GM20431 (cell line): ENCODE measurements around the gene POLR2J3.
"Not testable (repeated sequence)": the region's sequence is repeated elsewhere in the genome, so short reads cannot be mapped to it uniquely, and the experiment has no call there.

Experiments used
- in situ Hi-C: fragments of 300-500 bp; cut with MseI, MboI; formaldehyde crosslinking; loops from one replicate; pipeline ENCODE4 v1.15.0; 2020; ENCODE audit warnings: low sequenced_read_pairs; ENCODE audit not compliant: unreplicated experiment

POLR2J3 gene

DNA sequence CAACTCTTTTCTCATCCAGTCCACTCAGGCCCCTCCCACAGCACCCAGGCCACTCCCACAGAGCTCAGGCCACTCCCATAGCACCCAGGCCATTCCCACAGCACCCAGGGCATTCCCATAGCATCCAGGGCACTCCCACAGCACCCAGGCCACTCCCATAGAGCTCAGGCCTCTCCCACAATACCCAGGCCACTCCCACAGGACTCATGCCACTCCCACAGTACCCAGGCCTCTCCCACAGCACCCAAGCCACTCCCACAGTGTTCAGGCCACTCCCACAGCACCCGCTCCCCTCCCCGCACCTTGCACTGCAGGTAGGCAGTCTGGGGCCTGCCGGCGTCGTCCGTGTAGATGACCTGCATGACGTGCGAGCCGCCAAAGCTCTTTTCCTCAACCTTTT, 17.5 kb upstream of the POLR2J3 start:
- in situ Hi-C loops = not testable (repeated sequence)

DNA sequence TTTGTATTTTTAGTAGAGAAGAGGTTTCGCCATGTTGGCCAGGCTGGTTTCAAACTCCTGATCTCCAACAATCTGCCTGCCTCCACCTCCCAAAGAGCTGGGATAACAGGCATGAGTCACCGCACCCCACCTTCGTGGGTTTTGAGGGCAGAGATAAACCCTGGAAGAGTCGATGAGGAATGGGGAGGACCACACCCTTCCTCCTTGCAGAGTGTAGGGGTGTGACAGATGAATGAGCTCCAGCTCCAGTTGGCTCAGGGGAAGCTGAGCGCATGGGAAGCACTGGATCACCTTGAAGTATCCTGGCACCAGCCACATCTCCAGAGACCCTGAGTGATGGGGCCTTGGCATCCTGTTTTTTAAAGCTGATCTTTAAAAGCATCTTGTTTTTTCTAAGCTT, 11.1 kb upstream of the POLR2J3 start:
- in situ Hi-C loops = not testable (repeated sequence)

- in situ Hi-C loops = not testable (repeated sequence)
Observed at GRCh38 chr7:102581722-102582121, 9.3 kb upstream of the POLR2J3 start.

DNA sequence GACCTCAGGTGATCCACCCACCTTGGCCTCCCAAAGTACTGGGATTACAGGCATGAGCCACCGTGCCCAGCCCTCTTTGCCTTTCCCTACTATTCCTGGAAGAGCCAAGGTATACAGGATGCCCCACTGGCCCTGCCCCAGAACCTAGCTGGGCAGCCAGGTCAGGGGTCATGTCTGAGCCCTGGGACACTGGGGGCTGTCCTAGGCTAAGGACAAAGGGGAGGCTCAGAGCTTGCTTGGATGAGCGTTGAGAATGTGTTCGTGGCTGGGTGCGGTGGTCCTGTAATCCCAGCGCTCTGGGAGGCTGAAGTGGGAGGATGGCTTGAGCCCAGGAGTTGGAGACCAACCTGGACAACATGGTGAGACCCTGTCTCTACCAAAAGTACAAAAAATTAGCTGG, 6.1 kb upstream of the POLR2J3 start:
- in situ Hi-C loops = not testable (repeated sequence)

DNA sequence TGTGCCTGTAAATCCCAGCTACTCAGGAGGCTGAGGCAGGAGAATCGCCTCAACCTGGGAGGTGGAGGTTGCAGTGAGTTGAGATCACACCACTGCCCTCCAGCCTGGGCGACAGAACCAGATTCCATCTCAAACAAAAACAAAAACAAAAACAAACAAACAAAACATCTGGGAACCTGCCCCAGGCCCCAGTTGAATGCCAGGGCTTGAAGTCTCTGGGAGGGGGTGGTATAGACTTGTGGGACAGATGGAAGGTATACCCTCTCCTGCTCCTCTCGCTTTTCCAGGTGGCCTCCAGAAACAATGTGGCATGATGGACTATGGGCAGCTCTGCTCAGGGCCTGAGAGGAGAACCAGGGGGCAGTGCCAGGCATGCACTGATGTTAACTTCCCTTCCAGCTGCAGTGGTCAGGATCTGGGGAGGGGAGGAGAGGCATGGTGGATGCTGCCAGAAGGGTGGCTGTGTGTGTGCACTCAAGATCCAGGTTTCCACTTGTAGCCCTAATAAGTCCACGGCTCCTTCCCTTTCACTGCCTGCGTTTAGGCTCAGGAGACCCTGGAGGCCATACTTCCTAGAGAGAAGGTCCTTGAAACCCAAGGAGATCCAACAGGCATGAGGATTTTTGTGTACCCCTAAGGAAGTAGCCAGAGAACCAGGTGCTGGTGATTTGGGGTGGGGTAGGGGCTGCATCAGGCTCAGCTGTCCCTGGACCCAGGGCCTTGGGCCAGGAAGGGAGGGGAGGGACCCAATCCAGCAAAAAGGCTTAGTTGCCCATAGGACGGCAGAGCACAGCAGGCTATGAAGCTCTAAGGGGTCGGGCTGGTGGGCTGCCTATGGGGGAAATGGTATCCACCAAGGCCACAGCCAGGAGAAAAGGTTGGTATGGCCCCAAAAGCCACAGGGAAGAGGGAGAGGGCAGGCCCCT, 5.2 kb upstream of the POLR2J3 start:
- in situ Hi-C loops = not testable (repeated sequence)

DNA sequence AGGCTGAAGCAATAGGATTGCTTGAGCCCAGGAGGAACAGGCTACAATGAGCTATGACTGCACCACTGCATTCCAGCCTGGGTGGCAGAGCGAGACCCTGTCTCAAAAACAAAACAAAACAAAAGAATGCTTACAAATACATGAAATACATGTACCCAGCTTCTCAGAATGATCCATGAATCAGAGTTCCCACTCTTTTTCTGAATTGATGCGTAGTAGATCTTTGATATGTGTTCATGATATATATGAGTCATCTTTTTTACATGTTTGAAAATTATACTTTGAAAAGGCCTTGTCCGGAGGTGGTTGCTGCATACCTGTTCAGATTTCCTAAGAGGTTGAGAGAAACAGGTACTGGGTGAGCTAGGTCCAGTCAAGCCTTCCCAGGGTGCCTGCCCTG, 4.0 kb upstream of the POLR2J3 start:
- in situ Hi-C loops = not testable (repeated sequence)

- in situ Hi-C loops = not testable (repeated sequence)
Observed at GRCh38 chr7:102574607-102575006, 2.2 kb upstream of the POLR2J3 start.

- in situ Hi-C loops = not testable (repeated sequence)
Observed at GRCh38 chr7:102568620-102569019, 3.8 kb downstream of the POLR2J3 start.

- in situ Hi-C loops = not testable (repeated sequence)
Observed at GRCh38 chr7:102550808-102551422, 21.5 kb downstream of the POLR2J3 start, which contains the start of gene SPDYE2. Gene SPDYE2, plus strand, starts transcription at chr7:102551226. Its CDS starts 2,030 bp downstream, at chr7:102553256.

DNA sequence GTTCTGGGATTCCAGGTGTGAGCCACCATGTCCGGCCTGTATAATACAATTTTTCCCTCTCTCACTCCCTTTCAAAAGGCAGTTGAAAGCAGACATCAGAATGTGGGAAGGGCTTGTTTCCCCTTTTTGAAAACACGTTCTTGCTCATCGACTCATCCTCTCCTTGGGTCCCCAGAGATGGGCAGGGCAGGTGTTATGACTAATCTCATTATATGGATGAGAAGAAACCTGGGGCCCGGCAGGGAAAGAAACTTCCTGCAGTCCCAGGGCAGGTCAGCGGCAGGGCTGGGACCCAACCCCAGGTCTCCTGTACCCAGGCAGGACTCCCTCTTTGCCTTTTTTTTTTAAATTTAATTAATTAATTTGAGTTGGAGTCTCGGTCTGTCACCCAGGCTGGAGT, 26.0 kb downstream of the POLR2J3 start:
- in situ Hi-C loops = not testable (repeated sequence)

- in situ Hi-C loops = not testable (repeated sequence)
Observed at GRCh38 chr7:102545288-102545687, 27.1 kb downstream of the POLR2J3 start.

- in situ Hi-C loops = not testable (repeated sequence)
Observed at GRCh38 chr7:102544372-102544771, 28.0 kb downstream of the POLR2J3 start.

DNA sequence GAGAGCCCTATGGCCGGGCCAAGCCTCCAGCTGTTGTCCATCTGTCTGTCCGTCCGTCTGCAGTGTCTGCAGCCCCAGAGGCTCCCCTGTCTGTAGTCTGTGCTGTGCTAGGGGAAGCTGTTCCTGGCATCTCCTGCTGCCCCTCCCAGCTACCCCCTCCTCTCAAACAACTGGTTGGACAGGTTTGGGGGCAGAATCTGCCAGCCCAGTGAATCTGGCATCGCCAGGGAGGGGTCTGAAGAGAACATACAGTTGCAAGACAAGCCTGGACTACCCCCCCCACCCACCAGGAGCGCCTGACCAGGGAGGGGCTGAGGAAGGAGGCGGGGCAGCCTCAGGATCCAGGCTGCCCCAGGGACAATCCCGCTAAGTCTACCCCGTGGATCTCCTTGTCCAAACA, 28.8 kb downstream of the POLR2J3 start, which contains the start of gene UPK3BL2:
TSS of gene UPK3BL2 (minus strand) at position 101 of the 400 bp plus-strand sequence. CDS start at position 41, 60 bp downstream.
- in situ Hi-C loops = not testable (repeated sequence)

DNA sequence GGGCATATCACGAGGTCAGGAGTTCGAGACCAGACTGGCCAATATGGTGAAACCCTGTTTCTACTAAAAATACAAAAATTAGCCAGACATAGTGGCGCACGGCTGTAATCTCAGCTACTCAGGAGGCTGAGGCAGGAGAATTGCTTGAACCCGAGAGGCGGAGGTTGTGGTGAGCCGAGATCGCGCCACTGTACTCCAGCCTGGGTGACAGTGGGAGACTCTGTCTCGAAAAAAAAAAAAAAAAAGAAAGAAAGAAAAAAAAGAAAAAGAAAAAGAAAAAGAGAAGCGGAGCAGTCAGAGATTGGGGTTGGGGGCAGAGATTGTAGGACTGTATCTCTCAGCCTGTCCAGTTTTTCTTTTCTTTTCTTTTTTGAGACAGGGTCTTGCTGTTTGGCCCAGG, 29.6 kb downstream of the POLR2J3 start:
- in situ Hi-C loops = not testable (repeated sequence)

DNA sequence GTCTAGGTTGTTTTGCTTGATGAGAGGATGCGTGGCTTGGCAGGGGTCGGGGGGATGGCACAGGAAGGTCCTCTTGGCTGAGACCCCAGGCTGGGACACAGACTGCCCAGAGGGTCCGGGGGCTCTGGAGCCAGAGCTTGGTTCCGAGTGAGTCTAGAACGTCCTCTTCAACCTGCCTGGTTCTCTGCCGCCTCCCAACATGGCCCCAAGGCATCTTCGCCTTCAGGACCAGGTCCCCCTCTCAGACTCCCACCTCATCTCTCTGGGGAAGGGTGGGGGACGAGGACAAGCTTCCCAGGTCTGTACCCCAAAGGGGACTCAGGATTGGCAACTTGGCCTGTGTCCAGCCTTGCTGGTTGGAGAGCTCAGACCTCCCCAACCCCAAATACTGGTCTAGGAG, 30.3 kb downstream of the POLR2J3 start:
- in situ Hi-C loops = not testable (repeated sequence)

- in situ Hi-C loops = not testable (repeated sequence)
Observed at GRCh38 chr7:102540604-102541003, 31.8 kb downstream of the POLR2J3 start.

- in situ Hi-C loops = not testable (repeated sequence)
Observed at GRCh38 chr7:102535062-102535615, 37.2 kb downstream of the POLR2J3 start.

GRCh38 chr7:102532127-102532526, 40.3 kb downstream of the POLR2J3 start:
- in situ Hi-C loops = not testable (repeated sequence)

GRCh38 chr7:102531583-102531982, 40.8 kb downstream of the POLR2J3 start:
- in situ Hi-C loops = not testable (repeated sequence)

- in situ Hi-C loops = not testable (repeated sequence)
Observed at GRCh38 chr7:102527822-102528793, 44.3 kb downstream of the POLR2J3 start.
